Suprapubic skin (tissue), 4 donors: ENCODE data around the gene MXD4. TPM values are rescaled to one million over a fixed set of nuclear protein-coding genes. Genes with fewer than 3 reads are reported as not detected.

Experiments used
- DNase-seq, 2 donors: peaks; one replicate each; pipeline ENCODE4 v3.0.0-alpha.2; 2019; ENCODE audit warnings: low spot score in 2 of 2
- H3K27ac ChIP-seq: fragments of 200-600 bp; sonication (generic); one replicate; pipeline ENCODE4 v1.5.1; 2019
- H3K27me3 ChIP-seq: fragments of 200-600 bp; sonication (generic); one replicate; pipeline ENCODE4 v1.5.1; 2019
- H3K36me3 ChIP-seq: fragments of 200-600 bp; sonication (generic); one replicate; pipeline ENCODE4 v1.5.1; 2019
- H3K4me1 ChIP-seq: fragments of 200-600 bp; sonication (generic); one replicate; pipeline ENCODE4 v1.5.1; 2019
- H3K4me3 ChIP-seq: fragments of 200-600 bp; sonication (generic); one replicate; pipeline ENCODE4 v1.5.1; 2019; ENCODE audit warnings: mild to moderate bottlenecking
- H3K9me3 ChIP-seq: fragments of 200-600 bp; sonication (generic); one replicate; pipeline ENCODE4 v1.5.1; 2019
- EP300 ChIP-seq: sonication (generic); formaldehyde crosslinking; IDR thresholded peaks from one replicate; pipeline ENCODE4 v1.6.1; 2017; ENCODE audit warnings: antibody characterized with exemption
- POLR2A ChIP-seq, 2 donors: fragments of 450-650 bp; IDR thresholded peaks; one replicate each; pipeline ENCODE4 v1.6.1; 2017; ENCODE audit warnings: antibody characterized with exemption in 2 of 2, mild to moderate bottlenecking in 2 of 2, moderate library complexity in 2 of 2
- POLR2AphosphoS5 ChIP-seq, 3 donors: sonication (generic); formaldehyde crosslinking; IDR thresholded peaks; one replicate each; pipeline ENCODE4 v1.6.1; 2017; ENCODE audit warnings: antibody characterized with exemption in 3 of 3
- WGBS: methylation state at CpG from one replicate; pipeline ENCODE4 v1.1.5; 2018; 5-methylcytosine and 5-hydroxymethylcytosine counted together
- total RNA-seq, 4 donors: library from RNA; depleted of rRNA; stranded (reverse); fragments of >200 nt; gene quantifications; one replicate each; pipeline ENCODE4 v1.1.0, GENCODE V29; 2016
- TF ChIP-seq, protein P1 (sequence below), 2 donors: fragments of 200-600 bp in 1 of 2; fragments of 450-650 bp in 1 of 2; sonication (generic) in 1 of 2; IDR thresholded peaks; one replicate each; pipeline ENCODE4 v1.5.1; 2016 to 2019; ENCODE audit warnings: antibody characterized with exemption in 2 of 2, mild to moderate bottlenecking in 1 of 2, moderate library complexity in 1 of 2

Gene MXD4
- total RNA-seq, 4 donors from 2014 or later, result 52.8 to 76.8 (median 63.3) TPM

GRCh38 chr4:2300431-2301224, 38.7 kb upstream of the MXD4 start:
- no peak for TF ChIP-seq EP300
- TF ChIP-seq, protein P1, sequence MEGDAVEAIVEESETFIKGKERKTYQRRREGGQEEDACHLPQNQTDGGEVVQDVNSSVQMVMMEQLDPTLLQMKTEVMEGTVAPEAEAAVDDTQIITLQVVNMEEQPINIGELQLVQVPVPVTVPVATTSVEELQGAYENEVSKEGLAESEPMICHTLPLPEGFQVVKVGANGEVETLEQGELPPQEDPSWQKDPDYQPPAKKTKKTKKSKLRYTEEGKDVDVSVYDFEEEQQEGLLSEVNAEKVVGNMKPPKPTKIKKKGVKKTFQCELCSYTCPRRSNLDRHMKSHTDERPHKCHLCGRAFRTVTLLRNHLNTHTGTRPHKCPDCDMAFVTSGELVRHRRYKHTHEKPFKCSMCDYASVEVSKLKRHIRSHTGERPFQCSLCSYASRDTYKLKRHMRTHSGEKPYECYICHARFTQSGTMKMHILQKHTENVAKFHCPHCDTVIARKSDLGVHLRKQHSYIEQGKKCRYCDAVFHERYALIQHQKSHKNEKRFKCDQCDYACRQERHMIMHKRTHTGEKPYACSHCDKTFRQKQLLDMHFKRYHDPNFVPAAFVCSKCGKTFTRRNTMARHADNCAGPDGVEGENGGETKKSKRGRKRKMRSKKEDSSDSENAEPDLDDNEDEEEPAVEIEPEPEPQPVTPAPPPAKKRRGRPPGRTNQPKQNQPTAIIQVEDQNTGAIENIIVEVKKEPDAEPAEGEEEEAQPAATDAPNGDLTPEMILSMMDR (IDR thresholded peaks at IDR 0.05), result no peak
- no peak for TF ChIP-seq POLR2A (IDR thresholded peaks at IDR 0.05)
- no peak for TF ChIP-seq POLR2AphosphoS5 (IDR thresholded peaks at IDR 0.05)
- 95% methylated on average over 23 of the region's 37 CpGs for WGBS
- DNase-seq, result peak in 1 of 2 donors; percentile 78

GRCh38 chr4:2299794-2300193, 37.9 kb upstream of the MXD4 start:
- no peaks in the 10 kb centered on the region for H3K4me1 ChIP-seq
- 93% methylated on average over 2 of the region's 2 CpGs for WGBS
- H3K36me3 ChIP-seq, result peaks cover under 1% of the 10 kb centered on the region
- TF ChIP-seq, protein P1 (IDR thresholded peaks at IDR 0.05), result no peak
- no peak for TF ChIP-seq POLR2AphosphoS5 (IDR thresholded peaks at IDR 0.05)
- no peak for TF ChIP-seq EP300
- no peak for TF ChIP-seq POLR2A (IDR thresholded peaks at IDR 0.05)
- no peak overlapping the region for H3K4me3 ChIP-seq
- H3K9me3 ChIP-seq, result no peaks in the 10 kb centered on the region
- no peak overlapping the region for H3K27ac ChIP-seq
- no peaks in the 10 kb centered on the region for H3K27me3 ChIP-seq
- DNase-seq, result no peak

More at GRCh38 chr4:2300431-2301224, 38.7 kb upstream of the MXD4 start:
- H3K36me3 ChIP-seq, result peaks cover 5% of the 10 kb centered on the region
- no peaks in the 10 kb centered on the region for H3K9me3 ChIP-seq
- no peak overlapping the region for H3K4me3 ChIP-seq
- H3K27me3 ChIP-seq, result no peaks in the 10 kb centered on the region
- no peak overlapping the region for H3K27ac ChIP-seq
- no peaks in the 10 kb centered on the region for H3K4me1 ChIP-seq

- 77% methylated on average over 23 of the region's 23 CpGs for WGBS
- H3K4me3 ChIP-seq, result no peak overlapping the region
- DNase-seq, result peak in 1 of 2 donors; percentile 57
- H3K36me3 ChIP-seq, result no peaks in the 10 kb centered on the region
- TF ChIP-seq EP300 (no peak), POLR2A (IDR thresholded peaks at IDR 0.05) (no peak), POLR2AphosphoS5 (IDR thresholded peaks at IDR 0.05) (no peak)
- TF ChIP-seq, protein P1 (IDR thresholded peaks at IDR 0.05), result no peak
- H3K9me3 ChIP-seq, result no peaks in the 10 kb centered on the region
- no peaks in the 10 kb centered on the region for H3K4me1 ChIP-seq
- H3K27me3 ChIP-seq, result no peaks in the 10 kb centered on the region
- H3K27ac ChIP-seq, result no peak overlapping the region
Measured at GRCh38 chr4:2298532-2298991, 36.7 kb upstream of the MXD4 start.

- no peaks in the 10 kb centered on the region for H3K36me3 ChIP-seq
- WGBS, result 90% methylated on average over 40 of the region's 40 CpGs
- DNase-seq, result peak in 1 of 2 donors; percentile 23
- H3K9me3 ChIP-seq, result no peaks in the 10 kb centered on the region
- no peak overlapping the region for H3K27ac ChIP-seq
- no peaks in the 10 kb centered on the region for H3K4me1 ChIP-seq
- no peaks in the 10 kb centered on the region for H3K27me3 ChIP-seq
- H3K4me3 ChIP-seq, result no peak overlapping the region
- TF ChIP-seq POLR2A (IDR thresholded peaks at IDR 0.05), result no peak
- TF ChIP-seq EP300, result no peak
- no peak for TF ChIP-seq POLR2AphosphoS5 (IDR thresholded peaks at IDR 0.05)
- TF ChIP-seq, protein P1 (IDR thresholded peaks at IDR 0.05), result no peak
Measured at GRCh38 chr4:2297606-2298531, 36.0 kb upstream of the MXD4 start.
